A673 (cell line): ENCODE data around the gene GBP2.

Experiments
- EZH2 ChIP-seq: fragments of 200-600 bp; sonication (generic); IDR thresholded peaks from 2 replicates; pipeline ENCODE4 v1.6.1; 2017; ENCODE audit warnings: borderline replicate concordance, low read depth, mild to moderate bottlenecking, mixed read lengths, antibody characterized with exemption, low read length; ENCODE audit not compliant: poor library complexity, severe bottlenecking
- TF ChIP-seq, protein P1 (sequence below): fragments of 300-800, 200-600 bp; sonication (generic); conservative IDR thresholded peaks from 2 replicates; pipeline ENCODE4 v1.5.1; 2017; ENCODE audit warnings: low read depth, mild to moderate bottlenecking, antibody characterized with exemption, low read length, moderate library complexity, mixed read lengths

DNA sequence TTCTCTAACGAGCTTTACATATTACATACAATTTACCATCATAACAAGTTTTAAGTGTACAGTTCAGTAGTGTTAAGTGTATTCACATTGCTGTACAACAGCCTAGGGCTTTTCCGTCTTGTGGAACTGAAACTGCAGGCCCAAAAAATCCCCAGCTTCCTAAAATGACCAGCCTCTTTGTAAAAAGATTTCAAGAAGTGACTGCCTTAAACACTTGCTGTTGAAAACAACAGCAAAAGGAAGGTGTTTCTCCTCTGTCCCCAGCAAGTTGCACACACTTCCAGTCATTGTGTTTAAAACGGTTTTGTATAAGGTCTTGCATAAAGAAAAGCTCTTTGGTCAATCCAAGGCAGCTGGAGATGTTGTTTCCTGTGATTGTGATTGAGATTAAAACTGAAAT lies 44.9 kb downstream of the GBP2 start:
- no peak for TF ChIP-seq EZH2
- TF ChIP-seq, protein P1, sequence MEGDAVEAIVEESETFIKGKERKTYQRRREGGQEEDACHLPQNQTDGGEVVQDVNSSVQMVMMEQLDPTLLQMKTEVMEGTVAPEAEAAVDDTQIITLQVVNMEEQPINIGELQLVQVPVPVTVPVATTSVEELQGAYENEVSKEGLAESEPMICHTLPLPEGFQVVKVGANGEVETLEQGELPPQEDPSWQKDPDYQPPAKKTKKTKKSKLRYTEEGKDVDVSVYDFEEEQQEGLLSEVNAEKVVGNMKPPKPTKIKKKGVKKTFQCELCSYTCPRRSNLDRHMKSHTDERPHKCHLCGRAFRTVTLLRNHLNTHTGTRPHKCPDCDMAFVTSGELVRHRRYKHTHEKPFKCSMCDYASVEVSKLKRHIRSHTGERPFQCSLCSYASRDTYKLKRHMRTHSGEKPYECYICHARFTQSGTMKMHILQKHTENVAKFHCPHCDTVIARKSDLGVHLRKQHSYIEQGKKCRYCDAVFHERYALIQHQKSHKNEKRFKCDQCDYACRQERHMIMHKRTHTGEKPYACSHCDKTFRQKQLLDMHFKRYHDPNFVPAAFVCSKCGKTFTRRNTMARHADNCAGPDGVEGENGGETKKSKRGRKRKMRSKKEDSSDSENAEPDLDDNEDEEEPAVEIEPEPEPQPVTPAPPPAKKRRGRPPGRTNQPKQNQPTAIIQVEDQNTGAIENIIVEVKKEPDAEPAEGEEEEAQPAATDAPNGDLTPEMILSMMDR: no peak
